Type B pancreatic cell (in vitro differentiated cells): ENCODE measurements around the gene FYCO1. TPM values are rescaled to one million over a fixed set of nuclear protein-coding genes. Genes with fewer than 3 reads are reported as not detected.

Experiments
- DNase-seq: peaks from one replicate; pipeline ENCODE4 v3.0.0; 2021; ENCODE audit warnings: mixed read lengths; ENCODE audit not compliant: unreplicated experiment; ENCODE audit errors: extremely low spot score
- H3K27ac Mint-ChIP-seq: 2 replicates; pipeline ENCODE4 v1.8.0; 2021; ENCODE audit warnings: mild to moderate bottlenecking, mixed read lengths
- H3K27me3 Mint-ChIP-seq: 2 replicates; pipeline ENCODE4 v1.8.0; 2021; ENCODE audit warnings: mixed read lengths
- H3K36me3 Mint-ChIP-seq: 2 replicates; pipeline ENCODE4 v1.8.0; 2021; ENCODE audit warnings: mixed read lengths
- H3K4me1 Mint-ChIP-seq: one replicate; pipeline ENCODE4 v1.8.0; 2021; ENCODE audit warnings: mixed read lengths; ENCODE audit not compliant: unreplicated experiment
- H3K4me3 Mint-ChIP-seq: 2 replicates; pipeline ENCODE4 v1.8.0; 2021; ENCODE audit warnings: mild to moderate bottlenecking, mixed read lengths
- H3K9me3 Mint-ChIP-seq: 2 replicates; pipeline ENCODE4 v1.8.0; 2021; ENCODE audit warnings: mixed read lengths
- CTCF ChIP-seq: fragments of 200-600 bp; sonication (generic); conservative IDR thresholded peaks from 2 replicates; pipeline ENCODE4 v1.5.0; 2021; ENCODE audit warnings: antibody characterized with exemption, mild to moderate bottlenecking
- total RNA-seq: library from RNA; stranded (reverse); gene quantifications from 2 replicates; pipeline ENCODE4 v1.2.1, GENCODE V29; 2021; ENCODE audit warnings: low replicate concordance

The FYCO1 gene
- total RNA-seq, 1 donor from 2014 or later = 15.2 TPM

GRCh38 chr3:45994419-45995235, 997 bp downstream of the FYCO1 start:
- Mint-ChIP-seq H3K27ac (peak overlapping the region; percentile 29), H3K4me1 (peaks cover 4% of the 10 kb centered on the region), H3K27me3 (peaks cover 12% of the 10 kb centered on the region), H3K9me3 (no peaks in the 10 kb centered on the region), H3K36me3 (peaks cover 3% of the 10 kb centered on the region), H3K4me3 (peak overlapping the region; percentile 92)
- TF ChIP-seq CTCF = no peak
- DNase-seq = no peak

DNA sequence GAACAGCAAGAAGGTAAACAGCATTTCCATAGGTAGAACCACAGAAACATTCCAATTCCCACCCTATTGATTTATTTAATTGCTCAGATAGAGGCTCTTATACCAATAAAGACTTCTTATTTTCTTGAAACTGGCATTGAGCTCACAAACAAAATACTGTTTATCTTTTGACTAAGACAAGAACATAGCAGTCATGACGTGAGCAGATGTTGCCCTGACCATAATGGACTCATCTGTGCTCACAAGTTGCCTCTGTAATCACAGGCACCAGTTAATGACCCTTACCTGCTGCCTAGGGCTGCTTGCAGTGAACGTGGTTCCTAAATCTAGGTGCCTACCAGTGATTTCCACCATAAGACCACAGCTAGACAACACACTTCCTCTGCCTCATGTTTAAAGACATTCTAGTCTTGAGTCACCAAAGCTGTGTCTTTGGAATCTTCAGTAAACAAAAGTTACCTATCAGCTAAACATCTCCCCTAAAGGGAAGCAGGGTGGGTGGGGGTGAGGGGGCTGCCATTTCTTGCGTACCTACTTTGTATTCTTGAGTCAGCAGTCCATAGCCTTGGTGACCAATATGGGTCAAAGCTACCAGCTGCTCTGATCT, 2.1 kb downstream of the FYCO1 start:
- TF ChIP-seq CTCF = no peak
- Mint-ChIP-seq H3K4me1 (peaks cover 8% of the 10 kb centered on the region), H3K36me3 (peaks cover 3% of the 10 kb centered on the region), H3K9me3 (no peaks in the 10 kb centered on the region), H3K4me3 (peak overlapping the region; percentile 70), H3K27ac (no peak overlapping the region), H3K27me3 (peaks cover 7% of the 10 kb centered on the region)
- no peak for DNase-seq

DNA sequence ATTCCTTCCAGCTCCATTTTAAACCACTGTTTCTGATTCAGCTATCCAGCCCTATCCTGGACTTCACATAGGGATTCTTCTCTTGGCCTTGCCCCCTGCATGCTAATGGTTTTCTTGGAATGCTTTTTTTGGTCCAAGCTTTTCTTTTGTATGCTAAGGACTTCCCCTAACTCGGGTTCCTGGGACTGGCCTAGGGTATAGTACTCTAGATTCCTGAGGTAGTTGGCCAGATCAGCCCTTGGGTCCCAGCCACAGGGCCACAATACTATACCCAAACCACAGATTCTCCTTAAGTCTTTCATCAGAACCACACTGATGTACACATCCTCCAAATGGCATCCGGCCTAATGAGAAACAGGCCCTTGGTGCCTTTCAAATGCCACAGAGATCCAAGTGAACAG, 2.8 kb downstream of the FYCO1 start:
- Mint-ChIP-seq H3K27me3 (peaks cover 1% of the 10 kb centered on the region), H3K9me3 (no peaks in the 10 kb centered on the region), H3K4me1 (peaks cover 15% of the 10 kb centered on the region), H3K27ac (peak overlapping the region; percentile 74), H3K4me3 (peak overlapping the region; percentile 70), H3K36me3 (peaks cover 3% of the 10 kb centered on the region)
- no peak for DNase-seq
- TF ChIP-seq CTCF = no peak

GRCh38 chr3:45992133-45992729, 3.4 kb downstream of the FYCO1 start:
- no peaks in the 10 kb centered on the region for H3K27me3 Mint-ChIP-seq

GRCh38 chr3:45991341-45991740, 4.3 kb downstream of the FYCO1 start:
- Mint-ChIP-seq H3K4me3 (no peak overlapping the region), H3K4me1 (peaks cover 27% of the 10 kb centered on the region), H3K9me3 (no peaks in the 10 kb centered on the region), H3K36me3 (peaks cover 3% of the 10 kb centered on the region), H3K27ac (no peak overlapping the region), H3K27me3 (no peaks in the 10 kb centered on the region)
- no peak for TF ChIP-seq CTCF
- DNase-seq = no peak

More at GRCh38 chr3:45992133-45992729, 3.4 kb downstream of the FYCO1 start:
- H3K27ac Mint-ChIP-seq = no peak overlapping the region
- TF ChIP-seq CTCF = no peak
- no peak overlapping the region for H3K4me3 Mint-ChIP-seq
- DNase-seq = no peak
- H3K36me3 Mint-ChIP-seq = peaks cover 3% of the 10 kb centered on the region
- H3K4me1 Mint-ChIP-seq = peaks cover 21% of the 10 kb centered on the region
- H3K9me3 Mint-ChIP-seq = no peaks in the 10 kb centered on the region
